HCT116 (cell line): ENCODE data around the gene PLD1.

Experiments
- CBX3 ChIP-seq: IDR thresholded peaks from 2 replicates; pipeline ENCODE4 v1.6.1; 2012; ENCODE audit warnings: low read depth
- CTCF ChIP-seq, 3 experiments: fragments of 200-600 bp in 1 of 3; sonication (generic) in 1 of 3; IDR thresholded peaks in 2 of 3; conservative IDR thresholded peaks in 1 of 3; 2 replicates each; pipeline ENCODE4 v1.5.1; 2012 to 2017; ENCODE audit warnings: low read depth in 2 of 3, low read length in 2 of 3, antibody characterized with exemption in 1 of 3, borderline replicate concordance in 1 of 3, control low read depth in 1 of 3, mild to moderate bottlenecking in 1 of 3, mixed read lengths in 1 of 3, mixed run types in 1 of 3, moderate library complexity in 1 of 3; ENCODE audit not compliant: insufficient read depth in 1 of 3
- ELF1 ChIP-seq: IDR thresholded peaks from 2 replicates; pipeline ENCODE4 v1.6.1; 2012; ENCODE audit warnings: low read depth, borderline replicate concordance
- EZH2phosphoT487 ChIP-seq: fragments of 200-600 bp; IDR thresholded peaks from 2 replicates; pipeline ENCODE4 v1.6.1; 2018; ENCODE audit warnings: antibody characterized with exemption, borderline replicate concordance
- FOSL1 ChIP-seq: IDR thresholded peaks from 2 replicates; pipeline ENCODE4 v1.6.1; 2012; ENCODE audit warnings: low read depth
- POLR2A ChIP-seq: IDR thresholded peaks from 2 replicates; pipeline ENCODE4 v1.7.0; 2011; ENCODE audit warnings: borderline replicate concordance; ENCODE audit not compliant: insufficient read depth, insufficient read length; ENCODE audit errors: extremely low read depth
- POLR2AphosphoS5 ChIP-seq: IDR thresholded peaks from 2 replicates; pipeline ENCODE4 v1.6.1; 2011; ENCODE audit warnings: mild to moderate bottlenecking, low read depth, low read length, moderate library complexity
- RAD21 ChIP-seq: IDR thresholded peaks from 2 replicates; pipeline ENCODE4 v1.6.1; 2012; ENCODE audit warnings: low read depth, mild to moderate bottlenecking
- REST ChIP-seq: IDR thresholded peaks from 2 replicates; pipeline ENCODE4 v1.6.1; 2012; ENCODE audit warnings: low read depth
- SIN3A ChIP-seq: IDR thresholded peaks from 2 replicates; pipeline ENCODE4 v1.6.1; 2012; ENCODE audit warnings: low read depth
- SRF ChIP-seq: IDR thresholded peaks from 2 replicates; pipeline ENCODE4 v1.6.1; 2012; ENCODE audit warnings: low read depth
- YY1 ChIP-seq: IDR thresholded peaks from 2 replicates; pipeline ENCODE4 v1.6.1; 2011; ENCODE audit warnings: low read length, low read depth, moderate library complexity, mild to moderate bottlenecking; ENCODE audit not compliant: insufficient replicate concordance; ENCODE audit errors: extremely low read depth

GRCh38 chr3:171654809-171655208, 155.5 kb downstream of the PLD1 start:
- TF ChIP-seq CTCF (IDR thresholded peaks at IDR 0.05 in 2 of 3, conservative IDR thresholded peaks at IDR 0.05 in 1 of 3; ENCODE audit: borderline replicate concordance in 1 of 3, insufficient read depth in 1 of 3, low read depth in 2 of 3, low read length in 2 of 3), result no peak
- no peak for TF ChIP-seq FOSL1
- no peak for TF ChIP-seq POLR2AphosphoS5
- TF ChIP-seq YY1, result no peak
- no peak for TF ChIP-seq ELF1
- TF ChIP-seq POLR2A, result no peak
- TF ChIP-seq REST, result no peak
- no peak for TF ChIP-seq EZH2phosphoT487
- no peak for TF ChIP-seq SRF
- TF ChIP-seq SIN3A, result no peak
- TF ChIP-seq RAD21, result no peak
- TF ChIP-seq CBX3, result no peak
